ENCODE results near the gene ZIC5.

ZIC5 gene

GRCh38 chr13:99981735-99982035 lies 10.1 kb upstream of the ZIC5 start, which contains the start of gene ZIC2:
Gene ZIC2, plus strand, starts transcription at chr13:99981784. Its CDS starts 281 bp downstream, at chr13:99982065.
- peak within 1 kb of the TSS; percentile 85 for H3K27ac ChIP-seq
- TF ChIP-seq ZFX (IDR thresholded peaks at IDR 0.05): no peak
- TF ChIP-seq, protein P1, sequence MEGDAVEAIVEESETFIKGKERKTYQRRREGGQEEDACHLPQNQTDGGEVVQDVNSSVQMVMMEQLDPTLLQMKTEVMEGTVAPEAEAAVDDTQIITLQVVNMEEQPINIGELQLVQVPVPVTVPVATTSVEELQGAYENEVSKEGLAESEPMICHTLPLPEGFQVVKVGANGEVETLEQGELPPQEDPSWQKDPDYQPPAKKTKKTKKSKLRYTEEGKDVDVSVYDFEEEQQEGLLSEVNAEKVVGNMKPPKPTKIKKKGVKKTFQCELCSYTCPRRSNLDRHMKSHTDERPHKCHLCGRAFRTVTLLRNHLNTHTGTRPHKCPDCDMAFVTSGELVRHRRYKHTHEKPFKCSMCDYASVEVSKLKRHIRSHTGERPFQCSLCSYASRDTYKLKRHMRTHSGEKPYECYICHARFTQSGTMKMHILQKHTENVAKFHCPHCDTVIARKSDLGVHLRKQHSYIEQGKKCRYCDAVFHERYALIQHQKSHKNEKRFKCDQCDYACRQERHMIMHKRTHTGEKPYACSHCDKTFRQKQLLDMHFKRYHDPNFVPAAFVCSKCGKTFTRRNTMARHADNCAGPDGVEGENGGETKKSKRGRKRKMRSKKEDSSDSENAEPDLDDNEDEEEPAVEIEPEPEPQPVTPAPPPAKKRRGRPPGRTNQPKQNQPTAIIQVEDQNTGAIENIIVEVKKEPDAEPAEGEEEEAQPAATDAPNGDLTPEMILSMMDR (conservative IDR thresholded peaks at IDR 0.05): no peak

- H3K27ac ChIP-seq: peak overlapping the region; percentile 85
- TF ChIP-seq, protein P1 (conservative IDR thresholded peaks at IDR 0.05): no peak
- TF ChIP-seq ZFX (IDR thresholded peaks at IDR 0.05): no peak
Measured at GRCh38 chr13:99980824-99981734, 9.5 kb upstream of the ZIC5 start.

GRCh38 chr13:99980201-99980823 lies 8.7 kb upstream of the ZIC5 start:
- H3K27ac ChIP-seq: peak overlapping the region; percentile 85
- TF ChIP-seq, protein P1 (conservative IDR thresholded peaks at IDR 0.05): peak; percentile 14
- TF ChIP-seq ZFX (IDR thresholded peaks at IDR 0.05): peak; percentile 78

- H3K27ac ChIP-seq: peak overlapping the region; percentile 85
- TF ChIP-seq ZFX (IDR thresholded peaks at IDR 0.05): no peak
- TF ChIP-seq, protein P1 (conservative IDR thresholded peaks at IDR 0.05): no peak
Measured at GRCh38 chr13:99979453-99980200, 8.1 kb upstream of the ZIC5 start.

DNA sequence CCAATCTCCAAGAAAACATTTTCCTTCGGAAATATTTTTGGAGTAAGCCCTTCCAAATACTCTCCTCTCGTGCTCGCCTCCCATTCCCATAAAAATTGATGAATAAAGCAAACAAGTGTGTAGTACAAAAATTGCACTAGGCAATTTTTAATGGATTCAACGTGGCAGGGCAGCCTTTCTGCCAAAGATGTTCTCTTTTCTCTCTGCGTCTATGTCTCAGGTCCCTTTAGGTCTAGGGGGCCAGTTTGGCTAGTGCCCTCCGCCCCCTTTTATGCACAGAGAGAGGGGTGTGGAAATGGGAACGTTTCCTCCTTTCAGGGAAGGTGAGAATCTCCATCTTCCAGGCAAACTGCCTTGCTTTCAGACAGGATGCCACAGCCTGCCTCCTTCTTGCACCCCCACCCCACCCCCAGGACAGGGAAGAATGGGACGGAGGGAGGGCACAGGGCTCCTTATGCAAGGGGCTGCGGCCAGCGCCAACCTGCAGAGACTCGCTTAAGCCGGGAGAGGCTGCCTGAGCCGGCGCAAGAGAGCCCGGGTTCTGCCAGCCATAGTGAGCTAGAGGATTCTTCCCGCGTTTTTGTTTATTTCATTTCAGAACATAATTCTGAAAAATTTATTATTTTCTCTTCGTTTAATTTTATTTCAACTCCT lies 7.4 kb upstream of the ZIC5 start:
- TF ChIP-seq ZFX (IDR thresholded peaks at IDR 0.05): no peak
- TF ChIP-seq, protein P1 (conservative IDR thresholded peaks at IDR 0.05): no peak
- no peak overlapping the region for H3K27ac ChIP-seq

GRCh38 chr13:99977912-99978798 lies 6.6 kb upstream of the ZIC5 start:
- TF ChIP-seq, protein P1 (conservative IDR thresholded peaks at IDR 0.05): no peak
- no peak for TF ChIP-seq ZFX (IDR thresholded peaks at IDR 0.05)
- no peak overlapping the region for H3K27ac ChIP-seq

All from C4-2B (cell line).